ENCODE results near the gene ALPK3.

The ALPK3 gene

DNA sequence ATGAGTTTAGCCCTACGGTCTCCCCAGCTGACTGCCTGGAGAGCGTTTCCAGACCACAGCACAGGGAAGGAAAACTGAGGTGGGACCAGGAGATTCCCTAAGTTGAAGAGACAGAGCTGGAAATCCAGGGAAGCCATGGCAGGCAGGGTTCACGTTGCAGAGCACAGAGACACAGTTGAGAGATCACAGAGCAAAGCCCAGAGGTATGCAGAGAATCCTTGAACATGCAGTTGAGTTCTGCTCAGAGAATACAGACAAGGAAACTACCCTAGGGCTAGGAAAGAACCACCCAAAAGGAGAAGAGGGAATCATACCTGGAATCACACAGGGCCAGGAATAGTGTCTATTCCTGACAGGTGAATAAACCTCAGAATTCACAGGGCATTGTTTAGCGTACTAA lies 81.6 kb downstream of the ALPK3 start:
- DNase-seq, result no peak

DNA sequence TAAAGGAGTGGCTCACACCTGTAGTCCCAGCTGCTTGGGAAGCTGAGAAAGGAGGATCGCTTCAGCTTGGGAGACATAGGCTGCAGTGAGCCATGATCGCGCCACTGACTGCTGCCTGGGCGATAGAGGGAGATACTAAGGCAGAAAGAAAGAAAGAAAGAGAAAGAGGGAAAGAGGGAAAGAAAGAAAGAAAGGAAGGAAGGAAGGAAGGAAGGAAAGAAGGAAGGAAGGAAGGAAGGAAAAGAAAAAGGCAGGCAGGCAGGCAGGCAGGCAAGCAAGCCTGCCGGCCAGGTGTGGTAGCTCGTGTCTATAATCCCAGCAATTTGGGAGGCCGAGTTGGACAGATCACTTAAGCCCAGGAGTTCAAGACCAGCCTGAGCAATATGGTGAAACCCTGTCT lies 82.6 kb downstream of the ALPK3 start:
- no peak for DNase-seq

DNA sequence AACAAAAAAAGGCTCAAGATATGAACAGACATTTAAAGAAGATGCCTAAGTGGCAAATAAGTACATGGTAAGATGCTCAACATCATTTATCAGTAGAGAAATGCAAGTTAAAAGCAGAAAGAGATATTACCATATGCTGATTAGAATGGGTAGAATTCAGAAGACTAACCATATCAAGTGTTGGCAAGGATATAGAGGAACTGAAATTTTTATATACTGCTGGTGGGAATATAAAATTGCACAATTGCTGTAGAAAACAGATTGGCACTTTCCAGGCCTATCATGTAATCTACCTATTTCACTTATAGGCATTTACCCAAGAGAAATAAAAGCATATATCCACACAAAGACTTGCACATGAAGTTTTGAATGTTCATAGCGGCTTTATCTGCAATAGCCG lies 84.4 kb downstream of the ALPK3 start:
- no peak for DNase-seq

GRCh38 chr15:84903751-84904150 lies 86.6 kb downstream of the ALPK3 start:
- DNase-seq, result no peak

- DNase-seq, result no peak
These were observed 87.3 kb downstream of the ALPK3 start for GRCh38 chr15:84904419-84904818.

DNA sequence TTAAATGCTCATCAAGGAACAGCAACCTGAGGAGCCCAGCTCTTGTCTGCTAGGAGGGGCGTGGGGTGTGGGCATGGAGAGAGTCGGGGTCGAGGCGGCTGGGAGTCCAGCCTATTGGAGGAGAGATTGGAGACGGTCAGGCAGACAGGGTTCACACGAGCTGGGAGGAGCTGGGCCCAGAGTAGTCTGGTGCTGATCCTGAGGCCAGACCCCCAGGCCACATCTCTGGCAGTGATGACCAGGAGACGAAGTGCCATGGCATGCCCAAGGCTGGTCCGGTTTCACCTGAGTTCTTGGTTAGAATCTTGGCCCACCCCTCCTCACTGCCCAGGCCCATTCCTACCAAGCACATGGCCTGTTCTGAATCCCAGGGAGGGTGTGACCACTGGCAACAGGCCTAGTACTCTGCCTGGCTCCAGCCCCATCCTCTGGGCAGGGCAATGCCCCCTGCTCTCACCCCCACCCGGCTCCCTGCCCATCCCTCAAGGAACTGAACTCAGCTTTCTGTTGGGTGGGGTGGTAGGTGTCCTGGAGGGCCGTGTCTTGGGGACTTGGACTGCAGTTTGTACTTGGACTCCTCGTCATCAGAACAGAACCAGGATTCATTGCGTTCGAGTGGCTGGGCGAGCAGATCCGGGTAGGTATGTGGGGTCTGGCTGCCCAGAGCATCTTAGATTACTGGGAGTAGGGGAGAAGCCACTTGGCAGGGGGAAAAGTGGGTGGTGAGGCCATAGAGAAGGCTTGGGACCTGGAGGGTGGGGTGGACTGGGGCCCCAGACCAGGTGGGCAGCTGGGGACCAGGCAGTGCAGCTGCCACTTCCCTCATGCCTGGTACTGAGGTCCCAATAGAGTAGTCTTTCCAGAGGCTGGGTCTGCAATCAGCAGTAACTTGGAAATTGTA lies 88.1 kb downstream of the ALPK3 start:
- no peak for DNase-seq

GRCh38 chr15:84907731-84908130 lies 90.6 kb downstream of the ALPK3 start:
- no peak for DNase-seq

DNA sequence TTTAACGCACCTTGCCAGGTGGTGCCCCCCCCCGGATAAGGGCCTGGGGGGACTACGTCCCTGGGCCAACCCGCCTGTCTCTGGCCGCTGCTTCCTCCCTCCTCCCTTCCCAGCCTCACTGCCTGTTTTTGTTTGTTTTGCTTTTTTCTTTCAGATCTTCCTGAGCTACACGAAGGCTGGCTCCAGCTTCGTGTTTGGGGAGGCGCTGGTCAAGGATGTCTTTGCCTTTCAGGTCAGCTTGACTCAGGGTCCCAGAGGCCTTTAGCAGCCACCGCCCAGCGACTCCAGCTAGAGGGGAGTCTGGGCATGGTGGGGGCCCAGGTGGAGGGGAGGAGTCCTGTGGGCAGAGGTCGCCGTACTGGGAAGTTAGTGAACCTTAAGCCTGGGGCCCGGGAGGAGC lies 91.4 kb downstream of the ALPK3 start:
- no peak for DNase-seq

DNA sequence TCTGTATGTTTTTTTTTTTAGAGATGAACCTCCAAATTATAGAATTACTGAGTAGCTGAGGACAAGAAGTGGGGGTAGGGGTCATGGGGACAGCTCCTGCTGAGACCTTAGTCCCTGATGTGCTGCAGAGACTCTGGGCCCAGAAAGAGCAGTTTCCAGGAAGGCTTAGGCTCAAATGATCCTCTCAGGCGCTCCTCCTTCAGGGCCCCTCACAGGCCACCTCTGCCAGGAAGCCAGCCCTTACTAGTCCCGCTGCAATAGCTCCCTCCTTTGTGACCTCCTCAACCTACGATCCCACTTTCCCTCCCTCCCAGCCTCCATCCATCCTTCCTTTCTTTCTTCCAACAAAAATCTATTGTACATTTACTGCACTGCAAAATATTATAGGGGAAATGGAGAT lies 91.9 kb downstream of the ALPK3 start:
- DNase-seq, result no peak

- DNase-seq, result no peak
These were observed 92.6 kb downstream of the ALPK3 start for GRCh38 chr15:84909782-84910181.

- no peak for DNase-seq
These were observed 93.9 kb downstream of the ALPK3 start for GRCh38 chr15:84910928-84911623.

GRCh38 chr15:84911879-84912660 lies 94.9 kb downstream of the ALPK3 start:
- DNase-seq, result no peak

GRCh38 chr15:84913360-84913723 lies 96.2 kb downstream of the ALPK3 start:
- no peak for DNase-seq

GRCh38 chr15:84914351-84914750 lies 97.2 kb downstream of the ALPK3 start:
- DNase-seq, result no peak

DNA sequence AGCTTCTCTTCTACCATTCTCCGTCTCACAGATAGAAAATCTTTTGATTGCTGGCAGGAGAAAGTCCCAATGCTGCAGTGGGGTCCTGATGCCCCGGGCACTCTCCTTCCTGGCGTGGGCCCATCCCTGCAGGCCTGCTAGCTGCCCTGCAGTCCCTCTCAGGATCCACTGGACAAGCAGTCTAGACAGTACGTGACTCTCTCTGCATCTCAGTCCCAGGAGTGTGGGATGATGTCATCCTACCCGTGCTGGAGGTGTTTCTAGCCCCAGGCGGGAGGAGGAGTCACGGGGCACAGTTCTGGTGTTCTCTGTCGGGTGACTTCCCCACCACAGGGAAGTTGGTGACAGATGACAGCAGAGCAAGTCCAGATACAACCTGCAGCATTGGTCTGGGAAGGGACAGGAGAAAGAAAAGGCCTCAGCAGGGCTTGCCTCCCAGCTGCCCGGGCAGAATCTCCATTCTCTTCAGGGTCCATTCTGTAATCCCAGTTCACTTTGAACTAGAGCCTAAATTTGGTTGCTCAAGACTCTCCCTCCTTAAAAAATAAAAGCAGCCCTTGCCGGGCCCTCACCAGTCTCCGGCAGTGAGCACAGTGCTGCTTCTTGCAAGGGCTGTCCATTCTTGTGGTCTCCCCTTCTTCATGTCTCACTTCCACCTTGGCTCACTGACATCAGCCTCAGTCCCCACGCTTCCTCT lies 97.9 kb downstream of the ALPK3 start:
- no peak for DNase-seq

- no peak for DNase-seq
These were observed 98.4 kb downstream of the ALPK3 start for GRCh38 chr15:84915606-84915958.

GRCh38 chr15:84917452-84917851 lies 100.3 kb downstream of the ALPK3 start:
- no peak for DNase-seq

GRCh38 chr15:84919106-84919667 lies 102.0 kb downstream of the ALPK3 start:
- DNase-seq, result no peak

DNA sequence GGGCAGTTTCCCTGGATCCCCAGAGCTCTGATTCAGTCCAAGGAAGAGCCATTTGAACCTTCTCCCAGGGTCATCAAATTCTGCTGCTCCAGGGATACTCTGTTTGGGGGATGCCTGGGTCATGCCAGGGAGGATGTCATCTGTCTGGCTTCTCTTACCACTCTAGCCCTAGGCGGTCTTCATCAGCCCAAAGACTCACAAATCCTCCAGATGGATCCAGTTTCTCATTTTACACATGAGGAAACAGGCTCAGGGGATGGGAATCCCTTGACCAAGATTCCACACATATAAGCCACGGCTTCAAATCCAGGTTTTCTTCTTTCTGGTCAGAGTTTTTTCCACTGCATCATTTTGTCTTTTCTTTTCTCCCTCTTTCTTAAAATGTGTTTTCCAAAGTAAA lies 104.0 kb downstream of the ALPK3 start:
- no peak for DNase-seq

- no peak for DNase-seq
These were observed 105.4 kb downstream of the ALPK3 start for GRCh38 chr15:84922530-84922929.

Measured in cerebellar nuclear complex (tissue), 1 donor.